Measurements from ENCODE around the gene GRM7. TPM values are rescaled to one million over a fixed set of nuclear protein-coding genes. Genes with fewer than 3 reads are reported as not detected.

The GRM7 gene
- total and polyA plus RNA-seq, 2 experiments from 2014 or later = 0.62 to 1.7 TPM

DNA sequence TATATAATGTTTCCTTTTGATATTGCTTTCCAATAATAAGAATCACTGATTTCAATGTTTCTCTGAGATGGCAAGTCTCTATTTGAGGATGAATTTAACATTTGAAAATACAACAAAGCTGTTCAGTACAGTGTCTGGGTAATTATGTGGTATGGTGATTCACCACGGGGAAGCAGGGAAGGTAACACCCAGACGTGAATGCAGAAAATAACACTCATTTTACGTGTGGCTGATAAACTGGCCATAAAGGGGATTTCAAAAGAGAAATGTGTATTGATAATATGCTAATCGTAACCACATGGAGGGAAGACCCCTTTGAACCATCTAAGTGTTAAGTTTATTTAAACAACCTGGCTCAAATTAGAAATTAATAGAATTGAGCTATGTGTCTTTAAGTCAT lies 344.6 kb downstream of the GRM7 start:
- Histone ChIP-seq H3K9me3 (ENCODE audit: low read depth) (no peaks in the 10 kb centered on the region), H3K36me3 (no peaks in the 10 kb centered on the region), H3K4me3 (no peak overlapping the region), H3K4me1 (ENCODE audit: low read depth) (no peaks in the 10 kb centered on the region), H3K27me3 (no peaks in the 10 kb centered on the region), H3K27ac (no peak overlapping the region)
- no peak for DNase-seq (ENCODE audit: low read depth in 1 of 2, low spot score in 1 of 2)
- TF ChIP-seq, protein P1, sequence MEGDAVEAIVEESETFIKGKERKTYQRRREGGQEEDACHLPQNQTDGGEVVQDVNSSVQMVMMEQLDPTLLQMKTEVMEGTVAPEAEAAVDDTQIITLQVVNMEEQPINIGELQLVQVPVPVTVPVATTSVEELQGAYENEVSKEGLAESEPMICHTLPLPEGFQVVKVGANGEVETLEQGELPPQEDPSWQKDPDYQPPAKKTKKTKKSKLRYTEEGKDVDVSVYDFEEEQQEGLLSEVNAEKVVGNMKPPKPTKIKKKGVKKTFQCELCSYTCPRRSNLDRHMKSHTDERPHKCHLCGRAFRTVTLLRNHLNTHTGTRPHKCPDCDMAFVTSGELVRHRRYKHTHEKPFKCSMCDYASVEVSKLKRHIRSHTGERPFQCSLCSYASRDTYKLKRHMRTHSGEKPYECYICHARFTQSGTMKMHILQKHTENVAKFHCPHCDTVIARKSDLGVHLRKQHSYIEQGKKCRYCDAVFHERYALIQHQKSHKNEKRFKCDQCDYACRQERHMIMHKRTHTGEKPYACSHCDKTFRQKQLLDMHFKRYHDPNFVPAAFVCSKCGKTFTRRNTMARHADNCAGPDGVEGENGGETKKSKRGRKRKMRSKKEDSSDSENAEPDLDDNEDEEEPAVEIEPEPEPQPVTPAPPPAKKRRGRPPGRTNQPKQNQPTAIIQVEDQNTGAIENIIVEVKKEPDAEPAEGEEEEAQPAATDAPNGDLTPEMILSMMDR (IDR thresholded peaks at IDR 0.05; ENCODE audit: low read depth, low read length) = no peak

DNA sequence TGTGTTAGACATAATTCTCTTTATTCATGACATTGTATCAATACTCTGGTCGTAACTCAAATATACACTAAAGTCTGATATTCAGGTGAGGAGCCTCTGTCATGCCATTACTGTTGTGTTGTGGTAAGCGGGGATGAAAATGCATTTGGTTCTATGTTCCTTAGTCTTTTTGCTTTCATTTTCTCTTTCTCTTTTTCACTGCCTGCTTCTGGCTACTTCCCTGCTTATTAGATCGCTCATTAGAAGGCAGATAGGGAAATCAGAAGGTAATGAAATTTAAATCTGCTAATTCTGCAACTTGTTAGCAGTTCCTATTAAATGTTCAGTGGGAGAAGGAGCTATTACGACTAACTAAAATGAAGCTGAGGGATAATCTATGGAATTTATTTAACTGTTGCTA lies 345.0 kb downstream of the GRM7 start:
- Histone ChIP-seq H3K27ac (no peak overlapping the region), H3K36me3 (no peaks in the 10 kb centered on the region), H3K27me3 (no peaks in the 10 kb centered on the region), H3K9me3 (ENCODE audit: low read depth) (no peaks in the 10 kb centered on the region), H3K4me1 (ENCODE audit: low read depth) (no peaks in the 10 kb centered on the region), H3K4me3 (no peak overlapping the region)
- DNase-seq (ENCODE audit: low read depth in 1 of 2, low spot score in 1 of 2) = no peak
- TF ChIP-seq, protein P1 (IDR thresholded peaks at IDR 0.05; ENCODE audit: low read depth, low read length) = no peak

DNA sequence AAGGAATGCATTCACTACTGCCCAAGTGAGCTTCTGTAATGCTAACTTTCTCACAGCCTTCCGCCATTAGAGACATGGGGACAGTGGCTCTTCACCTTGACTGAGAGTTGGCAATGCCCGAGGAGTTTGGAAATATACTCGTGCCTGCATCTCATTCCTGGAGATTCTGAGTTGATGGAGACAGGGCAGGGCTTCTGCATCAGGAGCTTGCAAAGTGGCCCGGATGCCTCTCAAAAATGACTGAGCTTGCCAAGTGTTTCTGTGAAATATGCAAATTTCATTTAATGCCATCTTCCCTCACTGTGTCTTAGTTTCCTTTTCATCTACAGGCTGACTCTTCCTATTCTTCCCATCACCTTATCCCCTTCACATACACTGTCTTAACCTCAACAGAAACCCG lies 346.2 kb downstream of the GRM7 start:
- Histone ChIP-seq H3K9me3 (ENCODE audit: low read depth) (no peaks in the 10 kb centered on the region), H3K4me1 (ENCODE audit: low read depth) (no peaks in the 10 kb centered on the region), H3K27ac (no peak overlapping the region), H3K27me3 (no peaks in the 10 kb centered on the region), H3K36me3 (no peaks in the 10 kb centered on the region), H3K4me3 (no peak overlapping the region)
- TF ChIP-seq, protein P1 (IDR thresholded peaks at IDR 0.05; ENCODE audit: low read depth, low read length) = no peak
- no peak for DNase-seq (ENCODE audit: low read depth in 1 of 2, low spot score in 1 of 2)

DNA sequence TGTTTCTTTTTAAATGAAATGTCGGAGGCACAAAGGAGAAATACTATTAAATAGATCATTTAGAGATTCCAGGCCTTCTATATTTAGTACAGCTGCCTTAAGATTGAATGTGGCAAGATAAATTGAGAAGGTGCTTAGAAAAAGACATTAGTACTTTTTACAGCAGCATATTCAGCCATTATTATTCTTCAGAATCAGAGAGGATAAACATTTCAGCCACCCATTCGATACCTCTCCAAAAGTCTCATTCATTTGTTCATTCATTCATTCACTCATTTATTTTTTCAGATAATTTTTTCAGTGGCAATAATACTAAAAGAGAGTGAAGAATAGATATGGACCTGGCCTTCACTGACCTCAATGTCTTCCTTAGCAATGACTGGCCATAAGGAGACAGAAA lies 347.0 kb downstream of the GRM7 start:
- H3K27ac ChIP-seq = no peak overlapping the region
- H3K36me3 ChIP-seq = no peaks in the 10 kb centered on the region
- DNase-seq (ENCODE audit: low read depth in 1 of 2, low spot score in 1 of 2) = no peak
- no peaks in the 10 kb centered on the region for H3K4me1 ChIP-seq (ENCODE audit: low read depth)
- no peaks in the 10 kb centered on the region for H3K27me3 ChIP-seq
- H3K9me3 ChIP-seq (ENCODE audit: low read depth) = no peaks in the 10 kb centered on the region
- H3K4me3 ChIP-seq = no peak overlapping the region
- TF ChIP-seq, protein P1 (IDR thresholded peaks at IDR 0.05; ENCODE audit: low read depth, low read length) = no peak

DNA sequence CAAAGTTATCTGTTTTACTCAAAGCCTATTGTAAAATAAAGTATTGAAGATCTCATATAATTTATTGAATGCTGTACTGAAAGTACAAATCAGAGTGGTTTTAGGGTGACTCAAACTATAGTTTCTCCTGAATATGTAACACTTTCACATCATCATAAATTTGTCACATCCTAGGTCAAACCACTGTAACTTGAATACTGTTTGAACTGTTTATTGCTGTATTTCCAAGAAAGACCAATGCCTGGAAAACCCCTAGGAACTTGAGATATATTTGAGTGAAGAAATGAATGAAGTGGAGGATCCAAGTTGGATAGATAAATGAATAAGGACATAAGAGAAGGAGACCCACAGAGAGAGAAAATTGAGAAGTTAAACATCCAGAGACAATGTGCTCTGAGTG lies 348.2 kb downstream of the GRM7 start:
- DNase-seq (ENCODE audit: low read depth in 1 of 2, low spot score in 1 of 2) = no peak
- H3K27me3 ChIP-seq = no peaks in the 10 kb centered on the region
- H3K36me3 ChIP-seq = no peaks in the 10 kb centered on the region
- H3K4me1 ChIP-seq (ENCODE audit: low read depth) = no peaks in the 10 kb centered on the region
- no peak overlapping the region for H3K27ac ChIP-seq
- no peak overlapping the region for H3K4me3 ChIP-seq
- no peaks in the 10 kb centered on the region for H3K9me3 ChIP-seq (ENCODE audit: low read depth)
- TF ChIP-seq, protein P1 (IDR thresholded peaks at IDR 0.05; ENCODE audit: low read depth, low read length) = no peak

DNA sequence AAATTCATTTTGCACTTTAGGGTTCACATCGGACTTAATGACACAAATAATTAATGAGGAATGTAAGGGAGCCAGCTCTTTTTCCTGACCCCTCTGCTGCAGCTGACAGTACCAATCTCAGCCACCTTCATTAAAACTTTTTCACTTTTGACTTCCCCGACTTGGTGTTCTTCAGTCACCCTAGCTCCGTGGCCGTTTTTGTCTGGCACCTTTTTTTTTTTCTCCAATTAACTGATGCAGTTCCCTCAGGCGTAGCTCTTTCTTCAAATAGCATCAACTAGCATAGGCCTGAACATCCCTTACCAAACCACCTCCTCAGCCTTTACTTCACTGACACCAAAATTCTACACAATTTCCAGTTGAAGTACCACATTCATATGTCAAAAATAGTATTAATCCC lies 350.8 kb downstream of the GRM7 start:
- Histone ChIP-seq H3K27me3 (no peaks in the 10 kb centered on the region), H3K36me3 (no peaks in the 10 kb centered on the region), H3K9me3 (ENCODE audit: low read depth) (no peaks in the 10 kb centered on the region), H3K27ac (no peak overlapping the region), H3K4me3 (no peak overlapping the region), H3K4me1 (ENCODE audit: low read depth) (no peaks in the 10 kb centered on the region)
- TF ChIP-seq, protein P1 (IDR thresholded peaks at IDR 0.05; ENCODE audit: low read depth, low read length) = no peak
- DNase-seq (ENCODE audit: low read depth in 1 of 2, low spot score in 1 of 2) = no peak
